GM12878 (cell line): ENCODE results near the gene PID1.

Source experiments
- CTCF ChIP-seq, 3 experiments: IDR thresholded peaks in 2 of 3; conservative IDR thresholded peaks in 1 of 3; 2 replicates each; pipeline ENCODE4 v1.5.1; 2011; ENCODE audit warnings: low read depth in 3 of 3, low read length in 3 of 3, mild to moderate bottlenecking in 3 of 3, control low read depth in 2 of 3, moderate library complexity in 2 of 3, inconsistent platforms in 1 of 3, mixed read lengths in 1 of 3; ENCODE audit not compliant: control insufficient read depth in 2 of 3, insufficient read depth in 1 of 3; ENCODE audit errors: extremely low read depth in 1 of 3
- EP300 ChIP-seq, 2 experiments: fragments of 150-350 bp in 1 of 2; IDR thresholded peaks; 2 replicates each; pipeline ENCODE4 v1.6.1; 2011 to 2012; ENCODE audit warnings: low read depth in 2 of 2, low read length in 2 of 2, borderline replicate concordance in 1 of 2, improper control_type of control experiment in 1 of 2, inconsistent platforms in 1 of 2; ENCODE audit not compliant: control insufficient read depth in 1 of 2
- FOXM1 ChIP-seq: IDR thresholded peaks from 2 replicates; pipeline ENCODE4 v1.6.1; 2012; ENCODE audit warnings: low read depth, mild to moderate bottlenecking, inconsistent platforms, low read length, moderate library complexity
- KDM1A ChIP-seq: fragments of 200-600 bp; sonication (generic); IDR thresholded peaks from 2 replicates; pipeline ENCODE4 v1.6.1; 2016; ENCODE audit warnings: borderline replicate concordance
- MLLT1 ChIP-seq: fragments of 450-650 bp; IDR thresholded peaks from 2 replicates; pipeline ENCODE4 v1.6.1; 2016; ENCODE audit warnings: mild to moderate bottlenecking
- MYC ChIP-seq: IDR thresholded peaks from 2 replicates; pipeline ENCODE4 v1.6.1; 2011; ENCODE audit warnings: mild to moderate bottlenecking, low read length, moderate library complexity, inconsistent platforms; ENCODE audit not compliant: insufficient read depth, insufficient replicate concordance, insufficient read length, severe bottlenecking
- POLR2AphosphoS5 ChIP-seq: IDR thresholded peaks from 2 replicates; pipeline ENCODE4 v1.6.1; 2011; ENCODE audit warnings: mild to moderate bottlenecking, low read length, inconsistent platforms
- SIX5 ChIP-seq: IDR thresholded peaks from 2 replicates; pipeline ENCODE4 v1.6.1; 2011; ENCODE audit warnings: mild to moderate bottlenecking, low read depth, low read length, moderate library complexity; ENCODE audit not compliant: severe bottlenecking
- SMC3 ChIP-seq: IDR thresholded peaks from 2 replicates; pipeline ENCODE4 v1.6.1; 2011; ENCODE audit warnings: low read length, improper control_type of control experiment, borderline replicate concordance
- TARDBP ChIP-seq: IDR thresholded peaks from 2 replicates; pipeline ENCODE4 v1.6.1; 2016; ENCODE audit warnings: borderline replicate concordance
- USF1 ChIP-seq: IDR thresholded peaks from 2 replicates; pipeline ENCODE4 v1.6.1; 2011; ENCODE audit warnings: borderline replicate concordance, low read depth, mild to moderate bottlenecking, moderate library complexity, mixed read lengths, low read length; ENCODE audit not compliant: insufficient read depth; ENCODE audit errors: extremely low read length

GRCh38 chr2:229127471-229127870 lies 143.6 kb downstream of the PID1 start:
- TF ChIP-seq EP300 (IDR thresholded peaks at IDR 0.05; ENCODE audit: borderline replicate concordance in 1 of 2, control insufficient read depth in 1 of 2, low read depth in 2 of 2, low read length in 2 of 2) (no peak), SMC3 (no peak), CTCF (IDR thresholded peaks at IDR 0.05 in 2 of 3, conservative IDR thresholded peaks at IDR 0.05 in 1 of 3; ENCODE audit: control insufficient read depth in 2 of 3, extremely low read depth in 1 of 3, insufficient read depth in 1 of 3, low read depth in 3 of 3, low read length in 3 of 3) (no peak), KDM1A (no peak), TARDBP (no peak), POLR2AphosphoS5 (no peak), MYC (no peak), MLLT1 (no peak), USF1 (no peak), FOXM1 (no peak), SIX5 (no peak)
